ENCODE data around the gene KRTAP19-5. TPM values are rescaled to one million over a fixed set of nuclear protein-coding genes. Genes with fewer than 3 reads are reported as not detected.

KRTAP19-5 gene
- total and polyA plus RNA-seq, 2 of the 4 experiments (the other 2 are of a cell fraction), result not detected

DNA sequence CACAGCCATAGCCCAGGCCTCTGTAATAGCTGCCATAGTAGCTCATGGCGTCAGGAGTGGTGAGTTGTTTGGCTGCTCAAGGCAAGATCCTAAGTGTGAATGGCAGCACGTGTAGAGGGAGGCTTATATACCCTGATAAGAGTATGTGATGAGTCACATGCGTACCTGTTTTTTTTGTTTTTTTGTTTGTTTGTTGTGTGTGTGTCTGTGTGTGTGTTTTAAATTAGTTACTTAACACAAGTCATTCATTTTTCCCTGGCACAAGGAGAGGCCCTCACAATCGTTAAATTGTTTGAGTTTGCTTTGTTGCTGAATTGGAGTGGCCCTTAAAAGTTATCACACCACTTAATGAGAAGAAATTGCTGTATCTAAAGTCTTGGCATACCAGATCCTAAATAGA lies 4.9 kb downstream of the KRTAP19-5 start, which contains the start of gene KRTAP19-4:
KRTAP19-4 (minus strand) TSS at position 101 of the 400 bp plus-strand sequence; CDS start at position 46, 55 bp downstream.
- Histone ChIP-seq H3K4ac (ENCODE audit: low read depth, low read length) (no peak within 1 kb of the TSS), H2AK9ac (replicated peaks; ENCODE audit: low read depth, low read length, poor library complexity) (no peak within 1 kb of the TSS), H3K27me3 (ENCODE audit: control insufficient read depth, insufficient read depth, low read length) (no peaks in the 10 kb centered on the region), H3K9me3 (ENCODE audit: control insufficient read depth, insufficient read depth, low read length) (peaks cover 5% of the 10 kb centered on the region; the same call in 1 of the 2 replicates), H2AK5ac (ENCODE audit: low read depth, low read length) (no peak within 1 kb of the TSS), H4K8ac (ENCODE audit: low read depth in 2 of 2, low read length in 2 of 2) (no peak within 1 kb of the TSS), H3K27ac (ENCODE audit: insufficient read depth, low read length) (no peak within 1 kb of the TSS), H3K36me3 (ENCODE audit: control insufficient read depth, insufficient read depth, low read length) (no peaks in the 10 kb centered on the region), H4K20me1 (ENCODE audit: insufficient read depth, low read length) (no peaks in the 10 kb centered on the region), H3K4me1 (ENCODE audit: control insufficient read depth, insufficient read depth, low read length) (no peaks in the 10 kb centered on the region), H2BK5ac (ENCODE audit: low read depth, low read length, poor library complexity, severe bottlenecking) (no peak within 1 kb of the TSS), H3K14ac (replicated peaks; ENCODE audit: low read depth, low read length) (no peak within 1 kb of the TSS), H2BK120ac (ENCODE audit: low read depth, low read length) (no peak within 1 kb of the TSS), H3K4me2 (ENCODE audit: low read depth, low read length) (no peak within 1 kb of the TSS), H3K23ac (ENCODE audit: low read depth, low read length) (no peak within 1 kb of the TSS), H2BK15ac (ENCODE audit: low read depth, low read length) (no peak within 1 kb of the TSS), H3K9ac (ENCODE audit: low read depth, low read length) (no peak within 1 kb of the TSS), H4K91ac (ENCODE audit: insufficient read depth, low read depth, low read length) (no peak within 1 kb of the TSS), H2AFZ (replicated peaks; ENCODE audit: low read length, poor library complexity) (no peak within 1 kb of the TSS), H3K18ac (ENCODE audit: low read depth, low read length) (no peak within 1 kb of the TSS), H3K4me3 (ENCODE audit: insufficient read depth, low read depth, low read length) (no peak within 1 kb of the TSS), H2BK20ac (ENCODE audit: low read depth, low read length) (no peak within 1 kb of the TSS), H3K56ac (ENCODE audit: extremely low read depth, insufficient read depth, low read length) (no peak within 1 kb of the TSS), H3K79me1 (ENCODE audit: low read depth in 1 of 2, low read length in 2 of 2) (no peaks in the 10 kb centered on the region), H4K5ac (ENCODE audit: low read depth, low read length) (no peak within 1 kb of the TSS), H3K9me1 (ENCODE audit: insufficient read depth, low read length) (no peaks in the 10 kb centered on the region)
- no peak for TF ChIP-seq MAZ (IDR thresholded peaks at IDR 0.05; ENCODE audit: borderline replicate concordance, low read depth, low read length)
- no peak for TF ChIP-seq ELK1 (IDR thresholded peaks at IDR 0.05; ENCODE audit: borderline replicate concordance, low read depth, low read length)
- no peak for TF ChIP-seq RCOR1 (IDR thresholded peaks at IDR 0.05; ENCODE audit: insufficient replicate concordance, low read length)
- no peak for TF ChIP-seq CTCF (conservative IDR thresholded peaks at IDR 0.05; ENCODE audit: low read depth, low read length)
- TF ChIP-seq MXI1 (IDR thresholded peaks at IDR 0.05; ENCODE audit: borderline replicate concordance, low read depth, low read length), result no peak
- TF ChIP-seq CEBPB (IDR thresholded peaks at IDR 0.05; ENCODE audit: low read depth, low read length), result no peak
- TF ChIP-seq POLR2A (IDR thresholded peaks at IDR 0.05; ENCODE audit: low read depth, low read length), result no peak
- TF ChIP-seq MAFK (IDR thresholded peaks at IDR 0.05; ENCODE audit: low read depth, low read length), result no peak
- TF ChIP-seq NFE2L2 (IDR thresholded peaks at IDR 0.05; ENCODE audit: low read depth, low read length), result no peak
- no peak for TF ChIP-seq FOS (IDR thresholded peaks at IDR 0.05; ENCODE audit: low read depth, low read length)
- no peak for TF ChIP-seq SMC3 (IDR thresholded peaks at IDR 0.05; ENCODE audit: low read depth, low read length)
- TF ChIP-seq CHD1 (IDR thresholded peaks at IDR 0.05; ENCODE audit: low read depth, low read length), result no peak
- no peak for TF ChIP-seq RAD21 (IDR thresholded peaks at IDR 0.05; ENCODE audit: low read length)
- TF ChIP-seq BHLHE40 (IDR thresholded peaks at IDR 0.05; ENCODE audit: low read depth, low read length), result no peak
- no peak for TF ChIP-seq USF2 (IDR thresholded peaks at IDR 0.05; ENCODE audit: low read depth, low read length)
- no peak for TF ChIP-seq RFX5 (IDR thresholded peaks at IDR 0.05; ENCODE audit: low read depth, low read length)
- DNase-seq, result no peak
- ATAC-seq (ENCODE audit: low read depth), result no peak
- in situ Hi-C loops (cut with MboI; ENCODE audit: low sequenced_read_pairs) (no loop called here), intact Hi-C loops (cut with micrococcal nuclease) (no loop called here), dilution Hi-C loops (cut with HindIII; ENCODE audit: low sequenced_read_pairs, unreplicated experiment) (no loop called here)
- ChIA-PET POLR2A (ENCODE audit: unreplicated experiment) (no interaction called here), CTCF (no interaction called here)
- no TSS peak for BruUV-seq (replicated peaks)
- no CpG with 5 or more reads among the region's 4 CpGs for WGBS, 2 experiments (ENCODE audit: extremely low coverage in 2 of 2, insufficient read length in 1 of 2)

All from IMR-90 (cell line).